Hair follicle dermal papilla cell (primary cell): ENCODE results near the gene ANKMY1. TPM values are rescaled to one million over a fixed set of nuclear protein-coding genes. Genes with fewer than 3 reads are reported as not detected.

Source experiments
- small RNA-seq: library from RNA; depleted of rRNA; stranded (forward); fragments of <200 nt; gene quantifications from one replicate; pipeline ENCODE3, GENCODE V24; 2012
- total RNA-seq: library from RNA; depleted of rRNA; stranded (reverse); fragments of >200 nt; gene quantifications from 2 replicates; pipeline ENCODE4 v1.2.3, GENCODE V29; 2012

ANKMY1 gene, protein sequence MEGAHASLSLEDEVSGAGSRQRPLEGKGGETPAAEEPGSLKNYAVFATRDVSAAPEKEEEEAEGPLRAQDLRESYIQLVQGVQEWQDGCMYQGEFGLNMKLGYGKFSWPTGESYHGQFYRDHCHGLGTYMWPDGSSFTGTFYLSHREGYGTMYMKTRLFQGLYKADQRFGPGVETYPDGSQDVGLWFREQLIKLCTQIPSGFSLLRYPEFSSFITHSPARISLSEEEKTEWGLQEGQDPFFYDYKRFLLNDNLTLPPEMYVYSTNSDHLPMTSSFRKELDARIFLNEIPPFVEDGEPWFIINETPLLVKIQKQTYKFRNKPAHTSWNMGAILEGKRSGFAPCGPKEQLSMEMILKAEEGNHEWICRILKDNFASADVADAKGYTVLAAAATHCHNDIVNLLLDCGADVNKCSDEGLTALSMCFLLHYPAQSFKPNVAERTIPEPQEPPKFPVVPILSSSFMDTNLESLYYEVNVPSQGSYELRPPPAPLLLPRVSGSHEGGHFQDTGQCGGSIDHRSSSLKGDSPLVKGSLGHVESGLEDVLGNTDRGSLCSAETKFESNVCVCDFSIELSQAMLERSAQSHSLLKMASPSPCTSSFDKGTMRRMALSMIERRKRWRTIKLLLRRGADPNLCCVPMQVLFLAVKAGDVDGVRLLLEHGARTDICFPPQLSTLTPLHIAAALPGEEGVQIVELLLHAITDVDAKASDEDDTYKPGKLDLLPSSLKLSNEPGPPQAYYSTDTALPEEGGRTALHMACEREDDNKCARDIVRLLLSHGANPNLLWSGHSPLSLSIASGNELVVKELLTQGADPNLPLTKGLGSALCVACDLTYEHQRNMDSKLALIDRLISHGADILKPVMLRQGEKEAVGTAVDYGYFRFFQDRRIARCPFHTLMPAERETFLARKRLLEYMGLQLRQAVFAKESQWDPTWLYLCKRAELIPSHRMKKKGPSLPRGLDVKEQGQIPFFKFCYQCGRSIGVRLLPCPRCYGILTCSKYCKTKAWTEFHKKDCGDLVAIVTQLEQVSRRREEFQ
- 10.6 and 11.2 TPM in 2 replicates for total RNA-seq

DNA sequence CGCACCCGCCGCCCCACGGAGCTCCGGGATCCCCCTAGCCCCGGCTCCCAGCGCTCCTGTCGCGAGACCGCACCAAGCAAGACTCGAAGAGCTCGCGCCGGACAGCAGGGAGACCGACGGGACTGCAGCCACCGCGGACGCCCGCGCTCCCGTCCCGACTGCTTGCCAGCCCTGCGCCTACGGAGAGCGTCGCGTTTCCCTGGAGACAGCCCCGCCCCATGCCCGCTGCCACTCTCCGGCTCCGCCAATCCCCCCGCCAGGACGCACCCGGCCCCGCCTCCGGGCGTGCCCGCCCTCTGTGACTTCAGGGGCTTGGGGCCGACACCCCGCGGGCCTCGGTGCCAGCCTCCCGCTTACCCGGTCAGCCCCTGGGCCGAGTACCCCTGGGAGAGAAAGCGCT lies at the start of gene ANKMY1:
TSS of gene ANKMY1 (minus strand) at position 181 of the 400 bp plus-strand sequence. CDS start 653 bp downstream, outside the sequence.

DNA sequence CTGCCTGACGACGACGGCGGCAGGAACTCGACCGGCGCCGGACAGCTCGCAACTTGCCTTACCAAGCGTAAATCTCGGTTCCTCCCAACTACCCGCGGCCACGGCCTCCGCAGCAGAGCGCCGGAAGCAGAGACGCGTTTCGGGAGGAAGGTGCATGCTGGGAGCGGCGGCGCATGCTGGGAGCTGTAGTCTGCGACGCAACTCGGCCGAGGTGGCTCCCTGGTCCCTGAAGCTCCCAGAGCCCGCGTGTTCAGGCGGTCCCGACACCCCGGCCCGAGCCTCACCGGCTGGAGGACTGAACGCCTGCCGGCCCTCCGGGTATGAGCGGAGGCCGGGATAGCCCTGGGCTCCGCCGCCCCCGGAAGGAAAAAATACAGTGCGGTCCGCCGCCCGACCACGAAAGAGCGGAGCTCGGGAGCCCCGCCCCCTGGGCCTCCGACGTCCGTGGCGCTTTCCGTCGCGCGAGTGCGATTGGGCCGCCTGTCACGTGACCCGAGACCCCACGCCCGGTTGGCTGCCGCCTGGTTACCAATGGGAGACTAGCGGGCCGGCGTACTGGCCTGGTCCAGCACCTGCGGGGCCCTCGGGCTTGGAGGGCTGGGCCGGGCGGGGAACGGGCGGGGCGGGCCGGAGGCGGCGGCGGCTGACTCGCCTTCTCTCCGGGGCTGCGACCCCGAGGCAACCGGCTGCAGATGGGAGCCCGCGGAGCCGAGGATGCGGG lies 28.6 kb upstream of the ANKMY1 start, which contains the start of gene CAPN10:
TSS of gene CAPN10 (plus strand) at position 537 of the 721 bp plus-strand sequence. CDS start at position 715, 178 bp downstream.

DNA sequence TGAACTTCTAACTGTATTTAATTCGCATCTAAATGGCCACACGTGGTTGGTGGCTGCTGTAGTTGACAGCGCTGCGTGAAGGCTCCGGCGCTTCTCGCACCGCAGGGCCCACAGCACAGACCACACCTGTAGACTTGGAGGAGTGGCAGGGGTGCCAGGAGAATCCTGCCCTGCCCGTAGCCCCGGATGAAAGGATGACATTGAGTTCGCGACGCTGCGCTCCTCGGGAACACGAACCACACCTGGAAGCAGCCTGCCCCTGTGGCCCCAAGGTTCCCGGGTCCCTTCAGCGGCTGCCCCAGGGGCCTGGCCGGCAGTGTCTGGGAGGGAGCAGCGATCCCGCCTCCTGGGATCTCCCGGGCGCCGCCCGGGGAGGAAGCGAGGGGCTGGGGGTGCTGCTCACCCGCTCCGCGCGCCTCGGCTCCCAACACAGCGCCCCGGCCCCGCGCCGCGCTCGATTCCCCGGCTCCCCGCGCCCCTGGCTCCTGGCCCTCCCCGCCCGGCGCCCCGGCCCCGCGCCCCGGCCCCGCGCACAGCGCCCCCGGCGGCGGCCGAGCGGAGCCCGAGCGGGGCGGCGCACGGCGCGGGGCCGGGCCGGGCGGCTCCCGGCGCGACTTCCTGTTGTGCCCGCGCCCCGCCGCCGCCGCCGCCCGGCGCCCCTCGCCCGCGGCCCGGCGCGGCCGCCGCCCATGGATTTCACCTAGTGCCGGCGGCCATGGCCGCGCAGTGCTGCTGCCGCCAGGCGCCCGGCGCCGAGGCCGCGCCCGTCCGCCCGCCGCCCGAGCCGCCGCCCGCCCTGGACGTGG lies 10.3 kb upstream of the ANKMY1 start, which contains the start of gene RNPEPL1:
TSS of gene RNPEPL1 (plus strand) at position 613 of the 806 bp plus-strand sequence. CDS start at position 716, 103 bp downstream.

DNA sequence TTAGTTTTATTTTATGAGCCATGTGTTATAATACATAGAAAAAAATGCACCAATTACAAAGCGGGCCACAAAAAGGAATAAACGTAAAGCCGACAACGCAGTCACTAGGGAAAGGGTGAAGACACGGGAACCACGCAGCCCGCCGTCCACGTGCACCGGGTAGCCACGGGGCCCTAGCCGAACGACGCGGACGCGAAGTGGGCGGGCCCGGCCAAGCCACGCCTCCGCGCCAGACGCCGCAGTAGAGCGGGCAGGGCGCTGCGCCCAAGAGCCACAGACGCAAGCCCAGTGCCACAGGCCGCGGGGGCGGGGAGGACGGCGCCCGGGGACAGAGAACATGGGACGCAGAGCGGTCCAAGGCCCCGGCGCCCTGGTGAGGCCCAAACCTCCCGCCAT lies 2.3 kb upstream of the ANKMY1 start, which contains the start of gene DUSP28:
TSS of gene DUSP28 (plus strand) at position 274 of the 396 bp plus-strand sequence. CDS start 328 bp downstream, outside the sequence.

DNA sequence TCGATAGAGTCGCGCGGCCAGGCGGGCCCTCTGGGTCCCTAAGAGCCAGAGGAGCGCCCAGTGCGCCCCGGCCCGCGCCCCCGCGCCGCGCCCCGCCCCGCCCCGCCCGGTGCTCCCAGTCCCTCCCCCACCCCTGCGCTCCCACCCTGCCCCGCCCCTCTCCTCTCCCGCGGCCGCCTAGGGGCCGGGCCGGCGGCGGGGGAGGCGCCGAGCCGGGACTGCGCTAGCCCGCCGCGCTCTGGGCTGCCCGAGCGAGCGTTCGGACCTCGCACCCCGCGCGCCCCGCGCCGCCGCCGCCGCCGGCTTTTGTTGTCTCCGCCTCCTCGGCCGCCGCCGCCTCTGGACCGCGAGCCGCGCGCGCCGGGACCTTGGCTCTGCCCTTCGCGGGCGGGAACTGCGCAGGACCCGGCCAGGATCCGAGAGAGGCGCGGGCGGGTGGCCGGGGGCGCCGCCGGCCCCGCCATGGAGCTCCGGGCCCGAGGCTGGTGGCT lies 122.3 kb downstream of the ANKMY1 start, which contains the start of gene GPC1:
TSS of gene GPC1 (plus strand) at position 207 of the 491 bp plus-strand sequence. CDS start at position 463, 256 bp downstream.

Small RNA genes lying within 50 kb of the gene (small RNA-seq; reads per million reads assigned to genes)
- gene MIR149 = 53.5 reads per million, percentile 97 among the genes with 10 or more reads in this experiment

Other genes with a start within 250 kb of the ANKMY1 start
- 56.5 and 84.5 TPM in 2 replicates for gene GPC1, start 122.3 kb downstream of the ANKMY1 start, total RNA-seq
- 1.9 and 3.4 TPM in 2 replicates for gene DUSP28, start 2.4 kb upstream of the ANKMY1 start, total RNA-seq
- gene RNPEPL1, start 10.5 kb upstream of the ANKMY1 start, total RNA-seq = 12.5 and 13.2 TPM in 2 replicates
- 15.9 and 23.5 TPM in 2 replicates for gene CAPN10, start 28.7 kb upstream of the ANKMY1 start, total RNA-seq
- gene GPR35, start 67.5 kb upstream of the ANKMY1 start, total RNA-seq = 0.32 and 0.73 TPM in 2 replicates
- gene AQP12B, start 124.9 kb upstream of the ANKMY1 start, total RNA-seq = not detected in 2 replicates
- gene AQP12A, start 133.9 kb upstream of the ANKMY1 start, total RNA-seq = not detected in 2 replicates